Neural cell (in vitro differentiated cells): ENCODE data around the gene SPATA45. TPM values are rescaled to one million over a fixed set of nuclear protein-coding genes. Genes with fewer than 3 reads are reported as not detected.
"Not testable (repeated sequence)": the region's sequence is repeated elsewhere in the genome, so short reads cannot be mapped to it uniquely, and the experiment has no call there.

Experiments used
- H2AFZ ChIP-seq: fragments of 200-600, 300-800 bp; sonication (generic), shearing (Covaris generic); 2 replicates; pipeline ENCODE4 v1.6.0; 2014; ENCODE audit warnings: low read depth, mild to moderate bottlenecking, antibody characterized with exemption, low read length, moderate library complexity
- H3F3A ChIP-seq: fragments of 200-600 bp; shearing (Covaris generic); 2 replicates; pipeline ENCODE4 v1.6.1; 2016; ENCODE audit warnings: mild to moderate bottlenecking, moderate library complexity, mixed read lengths, antibody characterized with exemption, low read length; ENCODE audit not compliant: insufficient read depth, poor library complexity, severe bottlenecking
- H3K27ac ChIP-seq: fragments of 200-600, 300-800 bp; sonication (generic), shearing (Covaris generic); 2 replicates; pipeline ENCODE4 v1.5.1; 2014; ENCODE audit warnings: mild to moderate bottlenecking, low read length, moderate library complexity
- H3K27me3 ChIP-seq: fragments of 300-800, 200-600 bp; sonication (generic), shearing (Covaris generic); 2 replicates; pipeline ENCODE4 v1.6.0; 2014; ENCODE audit warnings: mild to moderate bottlenecking, low read depth, low read length, moderate library complexity; ENCODE audit not compliant: insufficient read depth
- H3K36me3 ChIP-seq: fragments of 300-800, 200-600 bp; sonication (generic), shearing (Covaris generic); 2 replicates; pipeline ENCODE4 v1.5.1; 2014; ENCODE audit warnings: mild to moderate bottlenecking, antibody characterized with exemption, low read length, moderate library complexity; ENCODE audit not compliant: insufficient read depth
- H3K4me2 ChIP-seq: fragments of 300-800, 200-600 bp; sonication (generic), shearing (Covaris generic); 2 replicates; pipeline ENCODE4 v1.6.0; 2014; ENCODE audit warnings: mild to moderate bottlenecking, low read length
- H3K4me3 ChIP-seq: fragments of 300-800, 200-600 bp; sonication (generic), shearing (Covaris generic); 2 replicates; pipeline ENCODE4 v1.5.1; 2014; ENCODE audit warnings: mild to moderate bottlenecking, low read length, moderate library complexity
- H3K79me2 ChIP-seq: fragments of 200-600 bp; shearing (Covaris generic); replicated peaks from 2 replicates; pipeline ENCODE4 v1.6.0; 2014; ENCODE audit warnings: mild to moderate bottlenecking, low read length, moderate library complexity; ENCODE audit not compliant: insufficient read depth
- H3K9ac ChIP-seq: fragments of 300-800, 200-600 bp; sonication (generic), shearing (Covaris generic); 2 replicates; pipeline ENCODE4 v1.6.1; 2016; ENCODE audit warnings: mild to moderate bottlenecking, low read length, mixed read lengths
- H3K9me2 ChIP-seq: fragments of 200-600 bp; shearing (Covaris generic); 2 replicates; pipeline ENCODE4 v1.6.1; 2016; ENCODE audit warnings: mild to moderate bottlenecking, low read length, mixed read lengths; ENCODE audit not compliant: insufficient read depth
- H3K9me3 ChIP-seq: fragments of 200-600, 300-800 bp; sonication (generic), shearing (Covaris generic); 2 replicates; pipeline ENCODE4 v1.6.1; 2016; ENCODE audit warnings: mild to moderate bottlenecking, mixed run types, low read length, moderate library complexity, mixed read lengths
- H4K20me1 ChIP-seq: fragments of 200-600 bp; shearing (Covaris generic); 2 replicates; pipeline ENCODE4 v1.6.1; 2016; ENCODE audit warnings: mild to moderate bottlenecking, mixed run types; ENCODE audit not compliant: insufficient read depth
- EP300 ChIP-seq: fragments of 450-650 bp; conservative IDR thresholded peaks from 2 replicates; pipeline ENCODE4 v1.6.1; 2014; ENCODE audit warnings: antibody characterized with exemption, mild to moderate bottlenecking, moderate library complexity; ENCODE audit not compliant: poor library complexity, severe bottlenecking
- EZH2 ChIP-seq: fragments of 200-600, 300-800 bp; shearing (Covaris generic), sonication (generic); IDR thresholded peaks from 2 replicates; pipeline ENCODE4 v1.6.1; 2014; ENCODE audit warnings: antibody characterized with exemption, low read length, borderline replicate concordance, mild to moderate bottlenecking; ENCODE audit not compliant: insufficient read depth, poor library complexity, severe bottlenecking
- MXI1 ChIP-seq: fragments of 450-650 bp; conservative IDR thresholded peaks from 2 replicates; pipeline ENCODE4 v1.6.1; 2014; ENCODE audit warnings: antibody characterized with exemption, mild to moderate bottlenecking; ENCODE audit not compliant: poor library complexity, severe bottlenecking
- POLR2AphosphoS5 ChIP-seq: IDR thresholded peaks from 2 replicates; pipeline ENCODE4 v1.6.1; 2012
- RAD21 ChIP-seq: fragments of 450-650 bp; conservative IDR thresholded peaks from 2 replicates; pipeline ENCODE4 v1.6.1; 2014; ENCODE audit warnings: antibody characterized with exemption, mild to moderate bottlenecking, moderate library complexity
- REST ChIP-seq: IDR thresholded peaks from 2 replicates; pipeline ENCODE4 v1.6.1; 2012; ENCODE audit warnings: borderline replicate concordance
- SMC3 ChIP-seq: fragments of 450-650 bp; conservative IDR thresholded peaks from 2 replicates; pipeline ENCODE4 v1.6.1; 2014; ENCODE audit warnings: antibody characterized with exemption, mild to moderate bottlenecking, moderate library complexity; ENCODE audit not compliant: poor library complexity
- TAF1 ChIP-seq: IDR thresholded peaks from 2 replicates; pipeline ENCODE4 v1.6.1; 2012; ENCODE audit warnings: low read depth
- polyA plus RNA-seq: library from polyadenylated mRNA; depleted of rRNA; stranded (reverse); fragments of >200 nt; gene quantifications from 2 replicates; pipeline ENCODE4 v1.2.3, GENCODE V29; 2014
- TF ChIP-seq, protein P1 (sequence below): fragments of 450-650 bp; IDR thresholded peaks from 2 replicates; pipeline ENCODE4 v1.5.1; 2014; ENCODE audit warnings: antibody characterized with exemption, mild to moderate bottlenecking, moderate library complexity; ENCODE audit not compliant: poor library complexity, severe bottlenecking

SPATA45 gene
- polyA plus RNA-seq, 1 donor from 2014 or later: not detected

- not testable (repeated sequence) for H3K79me2 ChIP-seq, H3K9me3 ChIP-seq, H3K9me2 ChIP-seq, H3F3A ChIP-seq, H3K9ac ChIP-seq, H3K27ac ChIP-seq, H3K4me2 ChIP-seq, H3K27me3 ChIP-seq, H4K20me1 ChIP-seq, H3K4me3 ChIP-seq, H2AFZ ChIP-seq, H3K36me3 ChIP-seq
Measured at GRCh38 chr1:212844521-212844920, 2.9 kb downstream of the SPATA45 start.

GRCh38 chr1:212838145-212838544 lies 9.3 kb downstream of the SPATA45 start:
- Histone ChIP-seq H4K20me1 (no peaks in the 10 kb centered on the region), H2AFZ (no peak overlapping the region), H3F3A (no peaks in the 10 kb centered on the region), H3K9ac (no peak overlapping the region), H3K4me2 (no peak overlapping the region), H3K79me2 (no peaks in the 10 kb centered on the region), H3K27me3 (no peaks in the 10 kb centered on the region), H3K9me3 (no peaks in the 10 kb centered on the region), H3K9me2 (no peaks in the 10 kb centered on the region), H3K27ac (no peak overlapping the region), H3K4me3 (no peak overlapping the region), H3K36me3 (no peaks in the 10 kb centered on the region)
- TF ChIP-seq, protein P1, sequence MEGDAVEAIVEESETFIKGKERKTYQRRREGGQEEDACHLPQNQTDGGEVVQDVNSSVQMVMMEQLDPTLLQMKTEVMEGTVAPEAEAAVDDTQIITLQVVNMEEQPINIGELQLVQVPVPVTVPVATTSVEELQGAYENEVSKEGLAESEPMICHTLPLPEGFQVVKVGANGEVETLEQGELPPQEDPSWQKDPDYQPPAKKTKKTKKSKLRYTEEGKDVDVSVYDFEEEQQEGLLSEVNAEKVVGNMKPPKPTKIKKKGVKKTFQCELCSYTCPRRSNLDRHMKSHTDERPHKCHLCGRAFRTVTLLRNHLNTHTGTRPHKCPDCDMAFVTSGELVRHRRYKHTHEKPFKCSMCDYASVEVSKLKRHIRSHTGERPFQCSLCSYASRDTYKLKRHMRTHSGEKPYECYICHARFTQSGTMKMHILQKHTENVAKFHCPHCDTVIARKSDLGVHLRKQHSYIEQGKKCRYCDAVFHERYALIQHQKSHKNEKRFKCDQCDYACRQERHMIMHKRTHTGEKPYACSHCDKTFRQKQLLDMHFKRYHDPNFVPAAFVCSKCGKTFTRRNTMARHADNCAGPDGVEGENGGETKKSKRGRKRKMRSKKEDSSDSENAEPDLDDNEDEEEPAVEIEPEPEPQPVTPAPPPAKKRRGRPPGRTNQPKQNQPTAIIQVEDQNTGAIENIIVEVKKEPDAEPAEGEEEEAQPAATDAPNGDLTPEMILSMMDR: no peak
- TF ChIP-seq EZH2 (no peak), POLR2AphosphoS5 (no peak), SMC3 (no peak), REST (no peak), MXI1 (no peak), RAD21 (no peak), EP300 (no peak), TAF1 (no peak)

DNA sequence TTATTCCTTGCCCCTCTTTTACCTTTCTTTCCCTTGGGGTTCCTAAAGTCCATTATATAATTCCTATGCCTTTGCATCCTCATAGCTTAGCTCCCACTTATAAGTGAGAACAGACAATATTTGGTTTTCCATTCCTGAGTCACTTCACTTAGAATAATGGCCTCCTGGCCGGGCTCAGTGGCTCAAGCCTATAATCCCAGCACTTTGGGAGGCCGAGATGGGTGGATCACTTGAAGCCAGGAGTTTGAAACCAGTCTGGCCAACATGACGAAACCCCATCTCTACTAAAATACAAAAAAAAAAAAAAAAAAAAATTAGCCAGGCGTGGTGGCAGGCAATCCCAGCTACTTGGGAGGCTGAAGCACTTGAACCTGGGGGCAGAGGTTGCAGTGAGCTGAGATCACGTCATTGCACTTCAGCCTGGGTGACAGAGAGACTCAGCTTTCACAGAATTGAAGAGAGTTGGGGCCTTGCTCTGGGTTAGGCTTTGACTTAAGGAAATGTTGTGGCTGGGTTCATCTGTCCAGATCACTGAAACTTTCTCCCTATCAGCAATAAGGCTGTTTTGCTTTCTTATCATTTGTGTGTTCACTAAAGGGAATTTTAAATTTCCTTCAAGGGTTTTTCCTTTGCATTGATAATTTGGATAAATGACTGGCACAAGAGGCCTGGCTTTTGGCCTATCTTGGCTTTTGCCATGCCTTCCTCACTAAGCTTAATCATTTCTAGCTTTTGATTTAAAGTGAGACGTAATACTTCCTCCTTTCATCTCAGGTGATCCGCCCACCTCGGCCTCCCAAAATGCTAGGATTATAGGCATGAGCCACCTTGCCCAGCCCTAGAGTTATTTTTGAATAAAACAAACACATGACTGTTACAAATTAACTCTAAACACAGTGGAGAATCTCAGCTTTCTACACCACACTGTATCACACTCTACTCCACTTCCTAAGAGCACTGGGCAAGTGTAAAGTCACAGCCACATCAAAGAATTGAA lies 13.9 kb downstream of the SPATA45 start:
- H3K4me2 ChIP-seq, H3K27ac ChIP-seq, H3K4me3 ChIP-seq, H3K9me2 ChIP-seq, H3K36me3 ChIP-seq, H4K20me1 ChIP-seq, H3K79me2 ChIP-seq, H3F3A ChIP-seq, H3K27me3 ChIP-seq, H2AFZ ChIP-seq, H3K9me3 ChIP-seq, H3K9ac ChIP-seq: not testable (repeated sequence)
